Caco-2 (cell line): ENCODE results near the gene GSS. TPM values are rescaled to one million over a fixed set of nuclear protein-coding genes. Genes with fewer than 3 reads are reported as not detected.

Experiments
- BruUV-seq: library from RNA; stranded (reverse); fragments of 400-500 nt; replicated peaks from 2 replicates; lab custom pipeline; 2021; lab: Mats Ljungman, UMichigan
- CTCF ChIA-PET: fragments of 300-600 bp; sonication (Branson Sonifier 250); formaldehyde crosslinking; loops from one replicate; lab custom pipeline; 2022; ENCODE audit warnings: antibody characterized with exemption; lab: Charles Lee
- POLR2A ChIA-PET: fragments of 300-600 bp; sonication (Branson Sonifier 250); formaldehyde crosslinking; loops from one replicate; lab custom pipeline; 2022; ENCODE audit warnings: antibody characterized with exemption; lab: Charles Lee
- DNase-seq, 2 experiments: peaks; one replicate each; pipeline versions ENCODE4 v3.0.0 to v3.0.0-alpha.2; 2020 to 2022
- H3K27me3 ChIP-seq: replicated peaks from 2 replicates; pipeline ENCODE4 v1.6.0; 2011; ENCODE audit warnings: low read length; ENCODE audit not compliant: control insufficient read depth, insufficient read depth
- H3K36me3 ChIP-seq: 2 replicates; pipeline ENCODE4 v1.5.1; 2011; ENCODE audit warnings: low read length; ENCODE audit not compliant: control insufficient read depth, insufficient read depth
- H3K4me1 ChIP-seq: fragments of 250-450 bp; sonication (Bioruptor Pico); 2 replicates; pipeline ENCODE4 v1.5.1; 2020; ENCODE audit warnings: mild to moderate bottlenecking
- H3K4me3 ChIP-seq: 2 replicates; pipeline ENCODE4 v1.5.1; 2011; ENCODE audit warnings: low read depth, mild to moderate bottlenecking, control low read depth, low read length
- H3K9me3 ChIP-seq: fragments of 250-450 bp; sonication (Bioruptor Pico); 2 replicates; pipeline ENCODE4 v1.5.1; 2020; ENCODE audit warnings: mild to moderate bottlenecking, moderate library complexity
- H3K27ac Mint-ChIP-seq: one replicate; pipeline ENCODE4 v1.8.0; 2022; ENCODE audit warnings: mixed read lengths; ENCODE audit not compliant: unreplicated experiment
- H3K27me3 Mint-ChIP-seq: one replicate; pipeline ENCODE4 v1.8.0; 2022; ENCODE audit warnings: mixed read lengths; ENCODE audit not compliant: insufficient read depth, unreplicated experiment
- H3K36me3 Mint-ChIP-seq: one replicate; pipeline ENCODE4 v1.8.0; 2022; ENCODE audit warnings: mild to moderate bottlenecking, mixed read lengths; ENCODE audit not compliant: insufficient read depth, unreplicated experiment
- H3K4me1 Mint-ChIP-seq: one replicate; pipeline ENCODE4 v1.8.0; 2022; ENCODE audit warnings: low read depth, mixed read lengths; ENCODE audit not compliant: unreplicated experiment
- H3K4me3 Mint-ChIP-seq: one replicate; pipeline ENCODE4 v1.8.0; 2022; ENCODE audit warnings: mild to moderate bottlenecking, moderate library complexity, mixed read lengths; ENCODE audit not compliant: unreplicated experiment
- H3K9me3 Mint-ChIP-seq: one replicate; pipeline ENCODE4 v1.8.0; 2022; ENCODE audit warnings: mixed read lengths; ENCODE audit not compliant: unreplicated experiment
- intact Hi-C: fragments of 100-400 bp; cut with micrococcal nuclease; formaldehyde crosslinking; loops from one replicate; pipeline ENCODE4 v1.10.0; 2022; ENCODE audit not compliant: unreplicated experiment
- total RNA-seq: library from RNA; stranded (reverse); gene quantifications from 2 replicates; pipeline ENCODE4 v1.2.3, GENCODE V29; 2022
- TF ChIP-seq, protein P1 (sequence below), 2 experiments: fragments of 200-600 bp in 1 of 2; IDR thresholded peaks; 1 replicate in 1 of 2; 2 replicates in 1 of 2; pipeline versions ENCODE4 v1.5.1 to v1.8.0; 2011 to 2022; ENCODE audit warnings: antibody characterized with exemption in 1 of 2, control low read depth in 1 of 2, inconsistent platforms in 1 of 2, low read depth in 1 of 2, low read length in 1 of 2, mild to moderate bottlenecking in 1 of 2, moderate library complexity in 1 of 2; ENCODE audit not compliant: insufficient read depth in 1 of 2, severe bottlenecking in 1 of 2, unreplicated experiment in 1 of 2

Gene GSS
- total RNA-seq, 1 experiment from 2014 or later: 138 TPM

DNA sequence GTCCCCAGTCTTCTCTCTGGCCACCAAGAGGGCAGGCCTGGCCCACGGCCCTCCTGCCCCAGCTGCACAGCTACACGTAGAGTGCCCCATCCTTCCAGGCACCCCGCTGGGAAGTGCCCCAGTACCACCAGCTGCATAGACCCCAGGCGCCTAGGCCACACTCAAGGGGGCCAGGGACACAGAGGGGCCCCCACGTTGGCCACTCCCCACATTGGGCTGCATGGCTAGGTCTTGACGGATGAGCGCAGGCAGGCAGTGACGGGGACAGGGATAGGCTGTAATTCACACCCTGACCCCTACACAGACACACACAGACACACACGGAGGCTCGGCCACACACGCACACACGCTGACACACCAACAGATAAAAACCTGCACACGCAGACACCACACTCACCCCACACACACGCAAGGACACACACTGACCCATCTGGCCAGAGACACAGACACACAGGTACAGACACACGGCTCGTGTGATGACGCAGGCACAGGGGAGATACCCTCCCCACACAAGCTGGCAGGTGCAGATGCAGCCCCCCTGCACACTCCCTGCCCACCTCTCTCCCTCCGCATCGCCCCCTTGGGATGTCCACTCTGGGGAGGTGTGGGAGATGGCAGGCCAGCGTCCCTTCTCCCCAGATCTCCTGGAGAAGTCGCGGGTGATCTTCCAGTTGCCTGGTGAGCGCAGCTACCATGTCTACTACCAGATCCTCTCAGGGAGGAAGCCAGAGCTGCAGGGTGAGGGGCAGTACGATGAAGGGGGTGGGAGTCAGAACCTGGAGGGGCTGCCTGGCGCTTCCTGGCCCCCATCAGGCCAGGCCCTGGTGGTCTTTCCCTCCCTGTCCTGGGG, 30.1 kb upstream of the GSS start:
- DNase-seq: no peak
- POLR2A ChIA-PET: no interaction called here
- no peaks in the 10 kb centered on the region for H3K27me3 Mint-ChIP-seq

DNA sequence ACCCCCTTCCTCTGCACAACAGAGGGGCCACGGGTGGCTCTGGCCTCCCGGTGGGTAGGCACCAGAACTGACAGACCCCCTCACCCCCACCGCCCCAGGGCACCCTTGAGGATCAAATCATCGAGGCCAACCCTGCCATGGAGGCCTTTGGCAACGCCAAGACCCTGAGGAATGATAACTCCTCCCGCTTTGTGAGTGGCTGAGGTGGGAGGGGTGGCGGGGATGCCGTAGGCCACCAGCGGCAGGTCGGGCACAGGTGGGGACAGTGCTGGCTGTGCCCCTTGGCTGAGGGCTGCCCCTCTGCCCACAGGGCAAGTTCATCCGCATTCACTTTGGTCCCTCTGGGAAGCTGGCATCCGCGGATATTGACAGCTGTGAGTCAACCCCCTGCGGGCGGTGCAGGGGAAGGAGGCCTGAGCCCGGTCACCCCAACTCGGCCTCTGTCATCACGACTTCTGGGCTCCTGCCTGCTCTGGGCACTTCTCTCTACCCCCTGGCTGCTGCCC, 29.2 kb upstream of the GSS start:
- Histone ChIP-seq H3K4me1 (no peaks in the 10 kb centered on the region), H3K27me3 (no peaks in the 10 kb centered on the region; the same call in 1 of the 2 replicates), H3K9me3 (no peaks in the 10 kb centered on the region), H3K4me3 (no peak overlapping the region), H3K36me3 (no peaks in the 10 kb centered on the region)
- Mint-ChIP-seq H3K27ac (peak overlapping the region; percentile 4), H3K9me3 (no peaks in the 10 kb centered on the region), H3K27me3 (no peaks in the 10 kb centered on the region), H3K4me3 (no peak overlapping the region), H3K4me1 (no peaks in the 10 kb centered on the region), H3K36me3 (peaks cover 27% of the 10 kb centered on the region)
- TF ChIP-seq, protein P1, sequence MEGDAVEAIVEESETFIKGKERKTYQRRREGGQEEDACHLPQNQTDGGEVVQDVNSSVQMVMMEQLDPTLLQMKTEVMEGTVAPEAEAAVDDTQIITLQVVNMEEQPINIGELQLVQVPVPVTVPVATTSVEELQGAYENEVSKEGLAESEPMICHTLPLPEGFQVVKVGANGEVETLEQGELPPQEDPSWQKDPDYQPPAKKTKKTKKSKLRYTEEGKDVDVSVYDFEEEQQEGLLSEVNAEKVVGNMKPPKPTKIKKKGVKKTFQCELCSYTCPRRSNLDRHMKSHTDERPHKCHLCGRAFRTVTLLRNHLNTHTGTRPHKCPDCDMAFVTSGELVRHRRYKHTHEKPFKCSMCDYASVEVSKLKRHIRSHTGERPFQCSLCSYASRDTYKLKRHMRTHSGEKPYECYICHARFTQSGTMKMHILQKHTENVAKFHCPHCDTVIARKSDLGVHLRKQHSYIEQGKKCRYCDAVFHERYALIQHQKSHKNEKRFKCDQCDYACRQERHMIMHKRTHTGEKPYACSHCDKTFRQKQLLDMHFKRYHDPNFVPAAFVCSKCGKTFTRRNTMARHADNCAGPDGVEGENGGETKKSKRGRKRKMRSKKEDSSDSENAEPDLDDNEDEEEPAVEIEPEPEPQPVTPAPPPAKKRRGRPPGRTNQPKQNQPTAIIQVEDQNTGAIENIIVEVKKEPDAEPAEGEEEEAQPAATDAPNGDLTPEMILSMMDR (IDR thresholded peaks at IDR 0.05; ENCODE audit: insufficient read depth in 1 of 2, low read depth in 1 of 2, low read length in 1 of 2, severe bottlenecking in 1 of 2, unreplicated experiment in 1 of 2): no peak
- intact Hi-C loops: no loop called here
- POLR2A ChIA-PET: no interaction called here
- CTCF ChIA-PET: interaction anchor here (1.1 to 1.8 kb wide), 2 partner anchors 111 to 112 kb away, joined by 4 read pairs; partner anchors contain the start of gene GGT7
- BruUV-seq: no TSS peak
- no peak for DNase-seq

More for the DNA sequence above, 30.1 kb upstream of the GSS start:
- Mint-ChIP-seq H3K4me1 (no peaks in the 10 kb centered on the region), H3K27ac (peak overlapping the region; percentile 4), H3K9me3 (no peaks in the 10 kb centered on the region), H3K36me3 (peaks cover 28% of the 10 kb centered on the region), H3K4me3 (no peak overlapping the region)
- CTCF ChIA-PET: interaction anchor here (0.5 to 1.8 kb wide), 3 partner anchors 111 to 148 kb away, joined by 4 to 5 read pairs (median 4); partner anchors contain the start of gene GGT7
- Histone ChIP-seq H3K4me1 (no peaks in the 10 kb centered on the region), H3K4me3 (no peak overlapping the region), H3K27me3 (no peaks in the 10 kb centered on the region; the same call in 1 of the 2 replicates), H3K36me3 (no peaks in the 10 kb centered on the region), H3K9me3 (no peaks in the 10 kb centered on the region)
- TF ChIP-seq, protein P1 (IDR thresholded peaks at IDR 0.05; ENCODE audit: insufficient read depth in 1 of 2, low read depth in 1 of 2, low read length in 1 of 2, severe bottlenecking in 1 of 2, unreplicated experiment in 1 of 2): no peak
- BruUV-seq: no TSS peak
- intact Hi-C loops: no loop called here

DNA sequence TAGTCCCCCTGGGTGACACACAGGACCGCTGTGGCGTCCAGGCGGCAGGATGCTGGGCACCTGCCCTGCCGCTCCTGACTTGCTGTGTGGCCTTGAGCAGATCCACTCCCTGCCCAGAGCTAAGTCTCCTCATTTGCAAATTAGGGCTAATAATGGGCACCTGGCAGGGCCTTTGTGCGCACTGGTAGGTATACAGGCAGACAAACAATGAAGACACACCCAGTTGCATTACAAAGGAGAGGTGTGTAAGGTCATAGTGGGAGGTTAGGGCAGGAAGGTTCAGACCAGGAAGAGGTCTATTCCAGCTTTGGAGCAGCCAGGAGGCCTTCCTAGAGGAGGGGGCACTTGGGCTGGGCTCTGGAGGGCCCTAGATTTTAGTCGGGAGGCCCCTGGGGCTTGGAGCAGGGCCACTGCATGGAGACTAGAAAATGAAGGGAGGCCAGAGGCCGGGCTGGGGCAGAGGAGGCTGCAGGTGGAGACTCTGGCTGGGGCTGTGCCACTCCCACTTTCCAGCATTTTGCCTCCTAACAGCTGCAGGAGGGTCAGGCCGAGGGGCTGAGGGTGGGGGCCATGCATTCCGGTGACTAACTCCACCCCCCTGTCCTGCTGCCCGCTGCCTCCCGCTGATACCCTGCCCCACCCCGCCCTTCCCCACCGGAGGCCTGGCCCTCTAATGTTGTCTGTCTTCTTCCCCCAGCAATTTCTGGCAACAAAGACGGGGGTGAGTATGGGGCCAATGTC, 28.6 kb upstream of the GSS start:
- Histone ChIP-seq H3K9me3 (no peaks in the 10 kb centered on the region), H3K4me3 (no peak overlapping the region), H3K4me1 (no peaks in the 10 kb centered on the region), H3K36me3 (no peaks in the 10 kb centered on the region), H3K27me3 (no peaks in the 10 kb centered on the region; the same call in 1 of the 2 replicates)
- intact Hi-C loops: no loop called here
- ChIA-PET POLR2A (no interaction called here), CTCF (interaction anchor here (0.9 to 1.1 kb wide), 2 partner anchors 28 to 110 kb away, joined by 4 read pairs; partner anchors contain the start of genes GSS and MYH7B)
- no peak overlapping the region for H3K27ac Mint-ChIP-seq
- no peak overlapping the region for H3K4me3 Mint-ChIP-seq
- BruUV-seq: no TSS peak
- H3K4me1 Mint-ChIP-seq: no peaks in the 10 kb centered on the region
- no peaks in the 10 kb centered on the region for H3K9me3 Mint-ChIP-seq
- H3K27me3 Mint-ChIP-seq: no peaks in the 10 kb centered on the region
- peak in 1 of 2 experiments; percentile 49 for DNase-seq
- H3K36me3 Mint-ChIP-seq: peaks cover 21% of the 10 kb centered on the region
- TF ChIP-seq, protein P1 (IDR thresholded peaks at IDR 0.05; ENCODE audit: insufficient read depth in 1 of 2, low read depth in 1 of 2, low read length in 1 of 2, severe bottlenecking in 1 of 2, unreplicated experiment in 1 of 2): no peak
